Activated effector memory CD4-positive, alpha-beta T cell treated with anti-CD3 and anti-CD28 coated beads, Interleukin-2, amount 50 U/mL, for 16 hours (primary cell): Measurements from ENCODE around the gene ATG10.
"Not testable (repeated sequence)": the region's sequence is repeated elsewhere in the genome, so short reads cannot be mapped to it uniquely, and the experiment has no call there.

ENCODE experiments used
- DNase-seq: peaks from one replicate; pipeline ENCODE4 v3.0.0-alpha.2; 2020

ATG10 gene

DNA sequence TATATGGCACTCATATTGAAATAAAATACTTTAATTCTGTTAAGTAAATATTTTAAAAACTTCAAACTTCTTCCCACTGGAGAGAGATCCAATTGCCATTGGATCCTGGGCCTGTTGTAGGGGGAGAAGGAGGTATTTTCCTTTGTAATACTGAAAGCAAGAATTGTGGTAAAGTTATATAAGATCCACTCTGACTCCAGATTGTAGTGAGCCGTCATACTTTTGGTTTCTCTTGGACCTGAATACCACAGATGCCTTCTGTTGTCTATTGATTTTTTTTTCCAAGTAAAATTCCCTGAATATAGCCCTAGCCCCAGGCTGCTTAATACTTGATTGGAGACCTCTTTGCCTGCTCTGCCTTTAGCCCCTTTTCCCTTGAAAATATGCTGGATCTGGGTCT lies 86.9 kb downstream of the ATG10 start:
- DNase-seq, result no peak

GRCh38 chr5:82066791-82067190 lies 95.0 kb downstream of the ATG10 start:
- no peak for DNase-seq

GRCh38 chr5:82068042-82068441 lies 96.2 kb downstream of the ATG10 start:
- not testable (repeated sequence) for DNase-seq

- no peak for DNase-seq
Measured at GRCh38 chr5:82068723-82069122, 96.9 kb downstream of the ATG10 start.

DNA sequence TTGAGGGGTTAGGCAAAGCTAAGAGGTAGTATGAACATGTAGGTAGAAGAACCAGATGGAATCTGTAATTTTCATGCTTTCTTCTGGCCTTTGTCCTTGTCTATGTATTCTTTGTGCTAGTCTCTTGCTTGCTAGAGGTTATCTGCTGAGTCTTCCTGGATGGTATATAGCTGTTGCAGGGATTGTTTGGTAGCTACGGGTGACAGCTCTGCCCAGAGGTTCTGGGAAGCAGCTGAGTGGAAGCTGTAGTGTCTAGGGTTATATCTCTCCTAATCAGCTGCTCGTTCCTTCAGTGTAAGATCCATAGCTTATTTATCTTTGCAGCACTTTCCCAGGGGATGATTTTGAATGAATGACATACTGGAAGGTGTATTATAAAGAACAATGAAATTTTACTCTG lies 100.3 kb downstream of the ATG10 start:
- no peak for DNase-seq

DNA sequence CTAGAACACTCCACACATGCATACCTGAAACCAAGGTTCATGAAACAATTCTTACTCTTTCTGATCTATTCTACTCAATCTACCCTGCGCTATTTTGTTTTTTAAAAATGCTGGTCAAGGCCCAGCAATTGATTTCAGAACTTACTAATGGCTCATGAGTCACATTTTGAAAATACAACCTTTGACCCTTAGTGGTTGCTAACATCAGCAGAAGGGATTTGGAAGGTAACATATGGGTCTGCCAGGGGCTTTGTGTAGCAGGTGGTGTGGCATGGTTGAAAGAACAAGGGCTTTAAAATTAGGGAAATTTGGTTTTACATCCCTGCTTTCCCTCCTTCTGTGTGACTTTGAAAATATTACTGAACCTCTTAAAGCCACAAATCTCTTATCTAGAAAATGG lies 101.4 kb downstream of the ATG10 start:
- no peak for DNase-seq

- no peak for DNase-seq
Measured at GRCh38 chr5:82074950-82075349, 103.1 kb downstream of the ATG10 start.

GRCh38 chr5:82077496-82077895 lies 105.7 kb downstream of the ATG10 start:
- DNase-seq, result no peak

- DNase-seq, result no peak
Measured at GRCh38 chr5:82091617-82092016, 119.8 kb downstream of the ATG10 start.

DNA sequence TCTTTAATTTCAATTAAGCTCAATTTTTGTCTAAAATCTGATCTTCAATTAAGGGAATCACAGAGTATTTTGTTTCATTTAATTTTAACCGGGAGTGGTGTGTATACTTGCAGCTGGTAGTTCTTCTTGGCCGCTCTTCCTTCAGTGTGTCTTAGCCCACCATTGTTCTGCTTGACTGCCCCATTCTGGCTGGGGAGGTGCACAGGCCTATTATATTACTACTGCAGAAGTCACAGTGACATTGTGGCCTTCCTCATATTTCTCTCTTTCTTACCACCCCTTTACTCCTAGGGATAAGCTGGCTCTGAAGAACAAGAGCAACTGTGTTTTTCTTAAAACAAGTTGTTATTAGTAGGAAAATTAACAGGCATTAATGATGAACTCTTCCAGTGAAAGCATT lies 123.7 kb downstream of the ATG10 start:
- DNase-seq, result no peak

DNA sequence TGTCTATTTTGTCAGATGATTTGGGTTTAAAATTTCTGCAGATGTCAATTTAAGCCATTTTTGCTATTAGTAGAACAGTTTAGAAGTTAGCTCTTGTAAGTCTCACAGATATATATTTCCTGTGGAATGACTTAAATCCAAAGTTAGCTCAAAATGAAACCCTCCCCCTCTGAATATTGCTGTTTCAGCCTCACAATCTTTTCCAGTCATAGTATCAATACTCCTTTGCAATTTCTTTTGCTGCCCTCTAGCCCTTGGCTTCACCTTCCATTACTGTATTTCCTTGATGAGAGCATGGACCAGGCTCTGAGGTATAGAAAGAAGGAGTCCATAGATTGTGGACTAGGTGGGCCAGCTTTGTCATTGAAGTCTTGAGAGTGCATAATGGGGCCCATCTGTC lies 124.4 kb downstream of the ATG10 start:
- no peak for DNase-seq

DNA sequence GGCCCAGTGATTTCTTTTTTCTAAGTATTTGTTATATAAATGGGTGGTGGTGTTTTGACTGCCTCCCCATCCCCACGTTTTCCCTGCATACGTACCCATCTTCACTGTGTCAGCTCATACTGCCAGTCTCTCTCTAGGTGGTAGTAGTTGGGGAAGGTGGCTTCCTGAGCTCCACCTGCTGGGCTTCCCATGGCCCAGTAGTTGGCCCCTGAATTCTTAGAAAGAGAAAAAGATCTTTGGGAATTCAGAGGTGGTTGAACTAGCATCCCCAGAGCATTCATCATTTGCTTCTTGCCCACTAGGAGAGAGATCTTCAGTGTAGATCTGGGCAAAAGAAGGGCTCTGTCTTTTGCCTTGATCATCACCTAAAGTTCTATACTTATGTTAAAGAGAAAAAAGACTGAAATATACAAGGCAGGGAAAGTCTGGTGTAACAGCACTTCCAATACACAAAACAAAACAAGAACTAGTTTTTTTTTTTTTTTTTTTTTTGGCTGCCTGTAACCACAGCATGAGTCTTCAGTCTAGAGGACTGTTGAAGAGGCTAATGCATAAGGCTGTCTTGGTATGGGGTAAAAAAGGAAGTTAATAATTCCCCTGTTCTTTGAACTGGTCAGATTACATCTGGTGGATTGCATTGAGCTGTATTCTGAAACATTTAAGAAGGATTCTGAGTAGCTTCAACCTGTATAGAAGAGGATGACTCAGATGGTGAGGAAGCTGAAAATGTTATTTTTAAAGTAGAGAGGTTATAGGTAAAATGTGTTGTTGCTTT lies 128.7 kb downstream of the ATG10 start:
- no peak for DNase-seq

DNA sequence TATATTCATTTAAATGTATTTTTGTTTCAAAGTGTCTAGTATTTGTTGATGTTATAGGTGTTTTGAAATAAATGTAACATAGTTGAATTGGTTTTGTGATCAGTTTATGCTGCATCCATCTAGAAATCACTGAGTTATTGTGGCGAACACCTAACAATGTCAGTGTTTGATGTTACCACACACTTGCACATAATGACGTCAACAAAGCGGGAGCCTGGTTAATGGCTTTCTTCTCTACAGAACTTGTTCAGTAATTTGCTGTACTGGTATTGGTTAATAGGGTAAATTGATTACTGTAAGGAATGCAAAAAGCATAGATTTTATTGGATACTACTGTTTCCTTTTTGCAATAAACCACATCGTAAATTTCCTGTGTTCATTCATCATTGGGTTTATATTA lies 133.0 kb downstream of the ATG10 start:
- DNase-seq, result no peak

GRCh38 chr5:82105457-82105856 lies 133.6 kb downstream of the ATG10 start:
- DNase-seq, result no peak

DNA sequence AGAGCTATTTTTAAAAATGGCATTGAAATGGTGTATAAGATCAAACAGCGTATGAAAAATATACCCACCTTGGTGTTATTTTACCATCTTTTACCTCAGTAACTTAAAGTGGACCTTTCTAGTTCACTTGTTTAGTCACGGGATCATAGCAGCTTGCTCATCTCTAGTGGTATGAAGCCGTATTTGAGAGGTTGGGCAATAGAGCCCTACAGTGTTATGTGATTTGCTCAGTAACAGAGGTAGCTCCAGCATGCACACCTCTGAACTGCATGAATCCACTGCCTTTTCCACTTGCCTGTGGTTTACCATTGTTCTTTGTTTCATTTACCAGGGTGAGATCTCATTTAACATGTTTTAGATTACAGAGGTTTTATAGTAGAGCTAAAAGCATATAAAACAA lies 134.4 kb downstream of the ATG10 start:
- no peak for DNase-seq

DNA sequence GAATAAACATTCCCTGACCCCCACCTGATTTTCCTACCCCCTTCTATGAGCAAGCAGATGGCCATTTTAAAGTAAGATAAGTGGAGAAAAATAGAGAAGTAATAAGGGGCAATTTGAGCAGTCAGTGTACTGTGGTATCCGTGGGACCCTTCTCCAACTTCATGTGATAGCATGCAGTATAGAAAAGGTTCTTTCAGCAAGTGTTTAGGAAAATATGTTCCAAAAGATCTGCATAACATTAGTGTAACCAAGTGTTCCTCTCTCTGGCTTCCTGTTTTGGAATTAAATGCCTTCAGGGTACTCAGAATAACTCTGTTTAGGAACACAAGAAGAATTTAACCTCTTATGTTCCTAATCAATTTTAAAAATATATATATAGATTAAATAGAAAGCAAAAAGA lies 134.9 kb downstream of the ATG10 start:
- no peak for DNase-seq

DNA sequence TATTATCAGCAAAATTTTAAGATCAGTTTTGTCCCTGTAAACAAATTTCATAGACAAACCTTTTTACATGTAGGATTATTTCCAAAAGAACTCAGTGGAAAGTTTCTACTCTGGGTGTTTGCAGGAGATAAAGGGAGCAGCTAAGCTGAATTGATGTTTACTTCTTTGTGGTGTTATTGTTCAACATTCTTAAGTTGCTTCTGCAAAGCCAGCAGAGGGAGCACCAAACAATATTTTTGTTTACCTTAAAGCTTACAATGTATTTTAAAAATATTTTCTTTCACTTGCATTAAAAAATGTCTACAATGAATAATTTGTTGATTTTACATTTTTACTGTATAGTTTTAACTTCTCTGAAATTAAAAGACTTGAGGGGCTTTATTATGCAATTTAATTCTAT lies 135.4 kb downstream of the ATG10 start:
- DNase-seq, result no peak

DNA sequence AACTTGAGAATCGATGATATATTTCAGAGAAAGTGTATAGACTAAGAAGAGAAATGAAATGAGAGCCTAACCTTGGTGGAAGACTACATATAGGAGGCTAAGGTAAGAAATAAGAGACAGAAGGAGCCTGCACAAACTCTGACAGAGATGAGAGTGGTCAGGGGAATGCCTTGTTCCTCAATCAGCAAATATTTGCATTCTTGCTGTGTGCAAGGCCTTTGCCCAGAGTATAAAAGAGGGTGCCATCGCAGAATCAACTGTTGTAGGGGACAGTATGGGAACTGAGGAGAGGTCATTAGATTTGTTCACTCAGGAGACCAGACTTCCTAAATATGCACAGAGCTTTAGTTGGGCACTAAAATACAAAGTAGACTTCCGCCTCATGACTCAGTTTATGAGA lies 137.2 kb downstream of the ATG10 start:
- no peak for DNase-seq

- not testable (repeated sequence) for DNase-seq
Measured at GRCh38 chr5:82109915-82110314, 138.1 kb downstream of the ATG10 start.

- DNase-seq, result no peak
Measured at GRCh38 chr5:82111191-82111590, 139.4 kb downstream of the ATG10 start.

DNA sequence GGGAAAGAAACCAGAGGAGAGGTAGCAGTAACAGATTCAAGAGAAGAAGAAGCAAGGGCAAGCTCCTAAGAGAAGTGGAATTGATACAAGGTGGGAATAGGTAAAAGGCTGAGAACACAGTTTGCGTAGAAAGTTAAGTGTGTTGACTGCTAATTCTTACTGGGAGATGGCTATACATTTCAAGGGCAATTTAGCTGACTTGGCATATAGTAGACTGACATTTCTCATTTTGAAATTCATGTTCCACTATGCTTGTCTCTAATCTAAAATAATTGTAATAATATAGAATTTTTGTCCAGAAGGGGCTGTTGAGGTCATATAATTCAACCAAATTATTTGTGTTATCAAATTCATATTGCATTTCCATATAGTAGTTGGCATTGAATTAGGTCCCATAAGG lies 144.0 kb downstream of the ATG10 start:
- no peak for DNase-seq

DNA sequence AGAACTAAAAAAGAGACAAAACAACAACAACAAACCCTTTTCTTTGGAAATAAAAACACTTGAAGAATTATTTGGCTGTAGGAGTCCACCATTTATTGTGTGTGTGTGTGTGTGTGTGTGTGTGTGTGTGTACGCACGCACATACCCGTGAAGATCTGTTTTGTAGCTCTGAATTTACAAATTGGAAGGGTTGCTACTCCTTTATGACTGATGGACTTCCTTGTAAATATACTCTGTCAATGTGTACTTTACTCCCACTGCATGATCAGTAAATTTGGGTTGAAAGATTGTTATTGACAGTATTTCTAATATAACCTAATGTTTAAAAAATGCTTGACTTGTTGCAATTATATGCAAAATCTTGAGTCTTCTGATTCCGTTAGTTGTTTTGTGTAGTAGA lies 148.1 kb downstream of the ATG10 start:
- DNase-seq, result no peak

GRCh38 chr5:82129723-82130285 lies 158.0 kb downstream of the ATG10 start:
- no peak for DNase-seq

- no peak for DNase-seq
Measured at GRCh38 chr5:82130602-82131001, 158.8 kb downstream of the ATG10 start.

DNA sequence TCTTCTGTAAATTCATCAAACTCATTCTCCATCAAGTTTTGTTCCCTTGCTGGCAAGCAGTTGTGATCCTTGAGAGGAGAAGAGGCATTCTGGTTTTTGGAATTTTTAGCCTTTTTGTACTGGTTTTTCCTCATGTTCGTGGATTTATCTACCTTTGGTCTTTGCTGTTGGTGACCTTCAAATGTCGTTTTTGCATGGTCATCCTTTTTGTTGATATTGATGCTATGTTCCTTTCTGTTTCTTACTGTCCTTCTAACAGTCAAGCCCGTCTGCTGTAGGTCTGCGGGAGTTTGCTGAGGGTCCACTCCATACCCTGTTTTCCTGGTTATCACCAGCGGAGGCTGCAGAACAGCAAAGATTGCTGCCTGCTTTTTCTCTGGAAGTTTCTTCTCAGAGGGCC lies 165.4 kb downstream of the ATG10 start:
- DNase-seq, result no peak
